Measurements from ENCODE around the gene FTCD.

The FTCD gene

DNA sequence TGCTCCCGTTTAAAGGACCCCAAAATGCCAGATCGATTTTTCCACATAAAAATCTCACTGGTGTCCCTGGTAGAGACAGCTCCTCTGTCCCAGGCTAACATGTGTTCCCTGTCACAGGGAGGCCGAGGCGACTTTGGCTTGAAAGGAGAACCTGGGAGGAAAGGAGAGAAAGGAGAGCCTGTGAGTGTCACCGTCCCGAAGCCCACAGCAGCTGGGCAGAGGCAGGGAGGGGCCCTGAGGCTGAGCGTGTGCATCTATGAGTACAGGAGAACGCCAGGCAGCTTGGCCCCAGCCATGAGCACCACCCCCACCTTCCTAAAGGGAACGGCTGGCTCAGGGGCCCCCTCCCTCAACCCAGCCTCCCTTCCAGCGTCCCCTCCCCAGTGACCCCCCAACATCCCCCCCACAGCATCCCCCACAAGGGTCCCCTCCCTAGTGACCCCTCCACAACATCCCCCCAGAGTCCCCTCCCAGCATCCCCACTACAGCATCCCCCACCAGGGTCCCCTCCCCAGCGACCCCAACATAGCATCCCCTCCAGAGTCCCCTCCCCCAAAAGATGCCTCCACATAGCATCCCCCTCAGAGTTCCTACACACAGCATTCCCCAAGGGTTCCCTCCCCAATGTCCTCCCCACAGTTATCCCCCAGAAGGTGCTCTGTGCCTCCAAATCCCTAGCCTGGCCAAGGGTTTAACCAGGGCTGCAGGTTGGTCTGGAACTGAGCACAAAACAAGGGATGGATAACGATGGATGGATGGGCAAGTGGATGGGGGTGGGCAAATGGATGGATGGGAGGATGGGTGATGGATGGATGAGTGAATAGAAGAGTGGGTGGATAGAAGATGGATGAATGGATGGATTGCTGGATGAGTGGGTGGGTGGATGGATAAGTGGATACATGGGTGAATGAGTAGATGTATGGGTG is 32.4 kb downstream of the FTCD start:
- DNase-seq: no peak

DNA sequence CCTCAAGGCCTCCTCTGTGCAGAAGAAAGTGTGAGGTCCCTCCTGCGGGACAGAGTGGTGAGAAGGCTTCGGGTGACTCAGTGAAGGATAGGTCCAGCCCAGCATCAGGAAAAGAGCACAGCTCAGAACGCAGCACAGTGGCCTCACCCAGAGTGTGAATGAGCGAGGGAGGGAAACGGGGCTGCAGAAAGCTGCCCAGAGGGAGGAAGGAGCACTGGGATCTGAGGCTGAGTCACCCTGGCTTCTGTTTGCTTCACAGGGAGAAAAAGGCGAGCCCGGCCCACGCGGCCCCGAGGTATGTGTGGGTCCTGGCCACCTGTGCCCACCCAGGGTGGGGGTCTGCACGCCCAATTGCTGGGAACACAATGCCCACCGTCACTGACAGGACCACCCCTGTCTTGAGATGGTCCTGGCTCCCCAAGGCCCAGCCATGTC is 33.1 kb downstream of the FTCD start:
- no peak for DNase-seq

DNA sequence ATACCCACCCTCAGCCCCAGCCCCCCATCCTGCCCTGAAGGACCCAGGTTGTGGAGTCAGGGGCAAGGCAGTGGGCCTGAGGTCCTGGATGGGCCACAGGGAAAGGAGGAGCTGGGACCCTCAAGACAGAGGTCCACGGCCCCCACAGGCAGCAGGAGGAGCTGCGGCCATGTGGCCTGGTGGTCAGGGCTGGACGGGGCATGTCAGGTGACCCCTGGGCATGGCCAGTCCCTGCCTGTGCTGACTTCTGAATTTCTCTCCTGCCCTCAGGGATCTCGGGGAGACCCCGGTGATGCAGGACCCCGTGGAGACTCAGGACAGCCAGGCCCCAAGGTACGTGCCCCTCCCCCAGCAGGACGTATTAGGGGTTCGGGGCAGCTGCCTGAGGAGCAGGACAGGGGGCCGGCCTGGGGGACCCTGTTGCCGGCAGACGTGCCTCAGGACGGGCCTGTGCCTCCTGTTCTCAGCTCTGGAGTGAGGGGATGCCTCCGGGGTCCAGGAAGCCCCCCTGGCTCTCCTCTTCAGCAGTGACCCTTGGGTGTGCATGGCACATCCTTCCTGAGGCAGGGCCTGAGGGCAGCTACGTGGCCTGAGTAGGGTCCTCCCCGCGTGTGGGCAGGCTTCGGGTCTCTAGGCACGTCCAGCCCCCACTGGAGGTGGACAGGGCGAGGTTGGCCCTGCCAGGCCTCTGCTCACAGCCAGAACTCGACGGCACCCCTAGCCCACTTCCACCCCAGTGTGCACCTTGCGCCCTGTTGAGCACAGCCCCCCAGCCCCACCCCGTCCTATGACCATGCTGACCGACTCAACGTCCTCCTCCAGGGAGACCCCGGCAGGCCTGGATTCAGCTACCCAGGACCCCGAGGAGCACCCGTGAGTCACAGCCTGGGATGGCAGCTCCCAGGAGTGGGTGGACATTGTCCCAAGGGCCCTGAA is 33.8 kb downstream of the FTCD start:
- no peak for DNase-seq

DNA sequence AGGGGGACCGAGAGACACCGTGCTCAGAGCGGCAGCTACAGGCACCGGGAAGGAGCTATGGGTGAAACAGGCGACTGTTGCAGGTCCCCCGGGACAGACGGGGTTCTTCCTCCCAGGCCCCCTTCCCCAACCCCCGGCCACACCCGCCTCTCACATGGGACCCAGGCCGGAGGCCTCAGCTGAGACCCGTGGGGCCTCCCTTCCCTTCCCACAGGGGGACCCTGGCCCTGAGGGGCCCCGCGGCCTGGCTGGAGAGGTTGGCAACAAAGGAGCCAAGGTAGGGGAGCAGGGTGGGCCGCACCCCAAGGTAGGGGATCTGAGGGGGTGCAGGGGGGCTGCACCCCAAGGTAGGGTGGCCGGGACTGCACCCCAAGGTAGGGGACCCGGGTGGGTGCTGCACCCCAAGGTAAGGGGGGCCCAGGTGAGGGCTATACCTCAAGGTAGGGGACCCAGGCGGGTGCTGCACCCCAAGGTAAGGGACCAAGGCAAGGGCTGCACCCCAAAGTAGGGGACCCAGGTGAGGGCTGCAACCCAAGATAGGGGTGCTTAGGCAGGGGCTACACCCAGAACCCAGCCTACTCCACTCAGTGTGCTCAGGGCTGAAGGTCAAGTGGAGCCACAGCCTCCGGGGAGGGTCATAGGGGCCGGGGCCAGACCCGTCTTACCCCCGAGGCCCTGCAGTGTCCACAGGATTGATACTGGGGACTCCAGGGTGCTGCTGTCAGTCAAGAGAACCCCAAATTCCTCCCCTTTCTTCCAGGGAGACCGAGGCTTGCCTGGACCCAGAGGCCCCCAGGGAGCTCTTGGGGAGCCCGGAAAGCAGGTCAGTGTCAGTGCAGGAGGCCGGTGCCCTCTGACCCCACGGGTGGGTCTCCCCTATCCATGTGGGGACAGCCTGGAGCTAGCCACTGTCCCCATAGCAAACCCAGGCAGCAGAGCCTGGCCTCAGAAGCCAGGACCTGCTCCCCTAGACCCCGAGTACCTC is 34.8 kb downstream of the FTCD start:
- no peak for DNase-seq

DNA sequence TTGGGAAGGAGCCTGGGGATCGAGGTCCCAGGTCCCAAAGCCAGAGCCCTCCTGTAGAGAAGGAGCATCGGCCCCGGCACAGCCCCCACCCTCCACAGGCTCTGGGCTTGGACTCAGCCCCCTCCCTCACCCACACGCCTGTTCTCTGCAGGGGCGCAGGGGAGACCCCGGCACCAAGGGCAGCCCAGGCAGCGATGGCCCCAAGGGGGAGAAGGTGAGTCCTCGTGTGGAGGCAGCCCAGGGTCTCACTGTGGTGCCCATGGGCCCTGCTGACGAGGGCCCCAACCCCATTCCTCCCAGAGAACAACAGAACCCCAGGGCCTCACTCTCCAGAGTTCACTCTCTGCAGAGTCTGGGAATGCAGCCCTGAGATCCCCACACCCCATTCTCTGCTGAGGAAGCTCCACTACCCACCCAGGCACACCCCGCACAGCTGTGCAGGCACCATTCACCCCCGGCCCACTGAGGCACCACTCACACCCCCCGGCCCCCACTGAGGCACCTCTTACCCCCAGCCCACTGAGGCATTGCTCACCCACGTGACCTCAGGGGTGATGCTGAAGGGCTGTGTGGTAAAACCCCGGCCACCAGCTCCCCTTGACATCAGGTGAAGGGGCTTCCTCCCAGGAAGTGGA is 35.6 kb downstream of the FTCD start:
- no peak for DNase-seq

DNA sequence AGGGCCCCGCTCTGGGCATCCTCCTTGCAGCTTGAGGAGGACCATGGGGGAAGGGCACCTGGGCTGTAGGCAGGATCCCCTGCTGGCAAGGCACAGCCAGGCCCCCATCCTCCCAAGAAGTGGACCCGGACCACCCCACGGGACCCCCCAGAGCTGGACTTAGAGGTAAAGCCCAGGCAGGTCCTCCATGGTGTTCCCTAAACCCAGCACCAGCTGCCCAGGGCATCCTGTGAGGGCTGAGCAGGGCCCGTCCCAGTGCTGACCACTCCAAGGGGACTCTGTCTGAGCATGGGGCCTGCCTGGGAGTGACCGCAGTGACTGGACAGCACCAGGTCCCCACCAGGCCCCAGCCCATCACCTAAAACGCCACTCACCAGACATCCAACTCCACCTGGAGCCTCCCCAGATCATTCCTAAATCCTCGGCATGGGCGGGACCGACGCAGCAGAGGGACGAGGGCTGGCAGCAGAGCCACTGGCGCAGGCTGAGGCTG is 36.2 kb downstream of the FTCD start:
- DNase-seq: no peak

DNA sequence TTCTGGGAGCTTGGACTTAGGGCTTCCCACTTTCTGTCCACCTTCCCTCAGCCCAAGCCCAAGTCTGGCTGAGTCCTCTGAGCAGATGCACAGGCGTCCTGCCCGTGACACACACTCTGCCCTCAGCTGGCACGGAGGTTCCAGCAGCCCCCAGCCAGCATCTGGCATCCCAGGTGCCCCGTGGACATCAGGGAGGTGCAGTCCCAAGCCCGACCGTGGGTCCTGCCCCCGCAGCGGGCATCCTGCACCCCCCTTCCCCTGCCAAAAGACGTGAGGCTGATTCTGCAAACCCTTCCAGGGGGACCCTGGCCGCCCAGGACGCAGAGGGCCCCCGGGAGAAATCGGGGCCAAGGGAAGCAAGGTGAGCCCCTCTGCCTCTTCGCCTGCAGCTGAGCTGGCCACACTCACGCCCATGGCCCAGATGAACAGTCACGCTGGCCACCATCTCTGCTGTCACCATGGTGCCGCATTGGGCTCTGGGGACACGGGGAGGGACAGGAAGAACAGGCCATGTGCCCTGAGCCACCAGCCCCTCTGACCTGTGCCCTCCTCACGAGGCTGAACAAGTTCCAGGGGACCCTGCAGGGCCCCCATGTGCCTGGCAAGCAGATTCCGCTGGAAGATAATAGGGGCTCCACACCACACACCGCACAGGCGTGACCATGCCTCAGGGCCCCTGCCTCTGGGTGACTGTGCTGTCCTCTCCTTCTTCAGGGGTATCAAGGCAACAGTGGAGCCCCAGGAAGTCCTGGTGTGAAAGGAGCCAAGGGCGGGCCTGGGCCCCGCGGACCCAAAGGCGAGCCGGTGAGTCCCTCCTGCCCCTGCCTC is 36.8 kb downstream of the FTCD start:
- no peak for DNase-seq

DNA sequence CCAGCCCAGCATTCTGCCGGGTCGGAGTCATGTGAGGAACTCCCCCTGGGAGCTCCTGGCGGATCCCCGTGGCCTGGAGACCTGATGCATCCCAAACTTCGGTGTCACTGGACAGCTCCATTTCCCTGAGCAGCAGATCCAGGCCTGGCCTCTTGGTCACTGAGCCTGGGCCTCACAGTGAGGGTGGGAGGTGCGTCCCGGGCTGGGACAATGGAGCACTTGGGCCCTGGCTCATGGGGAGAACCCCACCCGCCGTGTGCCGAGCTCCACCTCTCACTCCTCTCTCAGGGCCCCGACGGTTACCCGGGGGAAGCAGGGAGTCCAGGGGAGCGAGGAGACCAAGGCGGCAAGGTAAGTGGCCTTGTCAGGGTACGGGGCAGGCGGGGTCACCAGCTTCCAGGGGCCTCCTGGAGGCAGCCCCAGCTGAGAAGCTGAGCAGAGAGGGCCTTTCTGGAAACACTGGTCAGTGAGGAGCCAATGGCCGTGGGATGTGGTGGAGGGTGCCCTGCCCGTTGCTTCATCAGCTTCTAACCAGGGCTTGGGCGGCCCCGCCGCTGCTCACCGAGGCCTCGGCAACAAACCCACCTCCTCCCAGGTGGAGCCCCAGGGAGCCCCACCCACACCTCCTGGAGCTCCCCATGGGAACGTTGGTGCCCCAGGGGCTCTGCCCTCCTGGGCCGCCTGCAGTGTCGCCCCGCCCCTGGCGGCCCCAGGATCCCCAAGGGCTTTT is 37.6 kb downstream of the FTCD start:
- no peak for DNase-seq

DNA sequence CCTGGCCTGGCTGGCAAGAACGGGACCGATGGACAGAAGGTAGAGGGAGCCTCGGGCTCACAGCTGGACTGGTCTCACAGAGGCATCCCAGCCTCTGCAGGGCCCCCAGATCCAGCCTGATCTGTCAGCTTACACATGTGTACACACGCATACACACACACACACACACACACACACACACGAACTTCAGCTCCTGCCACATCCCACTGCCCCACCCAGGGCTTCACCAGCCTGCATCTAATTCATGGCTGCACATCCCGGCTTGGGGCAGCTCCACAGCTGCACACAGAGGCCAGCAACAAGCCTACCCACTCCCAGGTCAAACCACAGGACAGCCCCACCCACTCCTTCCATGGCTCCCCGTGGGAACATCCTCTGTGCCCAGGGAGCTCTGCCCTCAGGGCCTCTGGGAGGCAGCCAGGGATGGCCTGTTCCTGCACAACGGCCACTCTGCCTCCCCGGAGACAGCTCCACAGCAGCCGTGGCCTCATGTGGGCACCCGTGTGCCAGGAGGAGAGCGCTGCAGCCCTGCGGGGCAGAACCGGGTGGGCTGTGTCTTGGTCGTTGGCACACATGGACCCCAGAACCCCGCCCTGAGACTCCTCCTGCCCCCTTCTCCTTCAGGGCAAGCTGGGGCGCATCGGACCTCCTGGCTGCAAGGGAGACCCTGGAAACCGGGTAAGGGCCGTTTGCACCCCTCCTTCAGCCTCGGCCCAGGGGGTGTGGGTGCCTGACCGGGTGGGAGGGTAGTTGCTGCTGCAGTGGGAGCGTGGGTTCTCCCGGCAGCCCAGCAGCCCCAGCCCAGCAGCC is 38.4 kb downstream of the FTCD start:
- no peak for DNase-seq

DNA sequence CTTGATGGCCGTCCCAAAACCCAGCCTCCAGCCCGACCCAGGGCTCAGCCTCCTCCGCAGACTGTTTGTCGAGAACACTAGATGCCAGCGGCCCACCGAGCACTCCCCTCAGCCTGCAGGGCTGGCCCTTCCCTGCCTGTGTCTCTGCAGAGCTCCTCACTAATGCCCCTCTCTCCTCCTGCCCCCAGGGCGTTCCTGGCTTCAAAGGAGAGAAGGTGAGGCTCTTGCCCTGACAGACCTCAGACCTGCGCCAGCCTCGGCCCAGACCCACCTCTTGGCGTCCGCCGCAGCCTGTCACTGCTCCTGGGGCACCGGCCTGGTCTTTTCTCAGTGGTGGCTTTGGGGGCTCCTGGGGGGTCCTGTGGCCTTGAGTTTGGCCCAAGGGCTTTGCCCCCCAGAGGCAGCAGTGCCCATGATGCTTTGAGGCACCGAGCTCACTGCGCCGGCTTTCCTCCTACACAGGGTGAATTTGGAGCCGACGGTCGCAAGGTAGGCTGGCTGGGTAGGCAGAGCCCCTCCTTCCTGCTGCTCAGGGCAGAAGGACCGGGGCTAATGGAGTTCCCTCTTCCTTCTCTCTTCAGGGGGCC is 39.1 kb downstream of the FTCD start:
- DNase-seq: no peak

DNA sequence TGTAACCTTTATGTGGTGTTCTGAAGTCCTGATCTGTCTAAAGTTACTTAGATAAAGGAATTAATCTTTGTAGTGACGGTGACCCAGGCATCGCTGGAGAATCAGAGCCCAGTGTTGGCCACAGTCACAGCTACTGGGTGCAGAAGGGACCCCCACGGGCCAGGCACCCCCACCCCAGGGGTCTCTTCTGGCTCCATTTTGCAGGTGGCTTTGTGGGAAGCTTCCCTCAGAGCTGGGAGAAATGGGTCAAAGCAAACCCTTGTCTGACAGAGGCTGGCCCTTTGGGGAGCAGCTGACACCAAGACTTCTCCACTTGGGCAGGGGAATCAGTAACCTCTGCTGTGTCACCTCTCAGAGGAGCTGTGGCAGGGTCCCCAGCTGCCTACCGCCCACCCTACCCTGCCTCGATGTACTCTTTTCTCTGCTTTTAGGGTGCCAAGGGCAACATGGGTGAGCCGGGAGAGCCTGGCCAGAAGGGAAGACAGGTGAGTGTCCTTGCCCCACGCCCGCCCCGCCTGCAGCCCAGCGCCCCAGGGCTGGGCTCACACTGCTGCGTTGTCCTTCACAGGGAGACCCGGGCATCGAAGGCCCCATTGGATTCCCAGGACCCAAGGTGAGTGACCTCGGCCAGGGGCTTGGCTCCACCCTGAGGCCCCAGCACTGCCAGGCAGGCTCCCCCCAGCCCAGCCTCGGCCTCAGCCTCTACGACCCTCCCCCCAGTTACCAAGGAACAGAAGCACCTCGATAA is 39.8 kb downstream of the FTCD start:
- DNase-seq: no peak

DNA sequence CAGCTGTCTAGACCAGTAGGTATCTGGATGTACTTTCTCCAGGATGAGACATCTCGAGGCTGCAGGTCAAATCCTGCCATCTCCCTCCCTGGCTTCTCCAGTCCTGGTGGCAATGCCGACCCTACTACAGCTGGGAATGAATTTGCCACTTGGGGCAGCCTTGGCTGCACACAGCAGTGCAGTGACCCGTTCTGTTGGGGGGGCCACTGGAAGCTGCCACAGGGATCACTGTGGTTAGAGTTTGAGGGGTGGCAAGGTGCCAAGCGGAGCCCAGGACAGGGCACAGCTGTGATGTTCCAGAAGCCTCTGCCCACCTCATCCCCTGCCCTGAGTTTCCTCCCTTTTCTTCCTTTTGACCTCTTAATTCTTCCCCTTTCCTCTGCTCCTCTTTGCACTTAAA is 40.4 kb downstream of the FTCD start:
- DNase-seq: no peak

DNA sequence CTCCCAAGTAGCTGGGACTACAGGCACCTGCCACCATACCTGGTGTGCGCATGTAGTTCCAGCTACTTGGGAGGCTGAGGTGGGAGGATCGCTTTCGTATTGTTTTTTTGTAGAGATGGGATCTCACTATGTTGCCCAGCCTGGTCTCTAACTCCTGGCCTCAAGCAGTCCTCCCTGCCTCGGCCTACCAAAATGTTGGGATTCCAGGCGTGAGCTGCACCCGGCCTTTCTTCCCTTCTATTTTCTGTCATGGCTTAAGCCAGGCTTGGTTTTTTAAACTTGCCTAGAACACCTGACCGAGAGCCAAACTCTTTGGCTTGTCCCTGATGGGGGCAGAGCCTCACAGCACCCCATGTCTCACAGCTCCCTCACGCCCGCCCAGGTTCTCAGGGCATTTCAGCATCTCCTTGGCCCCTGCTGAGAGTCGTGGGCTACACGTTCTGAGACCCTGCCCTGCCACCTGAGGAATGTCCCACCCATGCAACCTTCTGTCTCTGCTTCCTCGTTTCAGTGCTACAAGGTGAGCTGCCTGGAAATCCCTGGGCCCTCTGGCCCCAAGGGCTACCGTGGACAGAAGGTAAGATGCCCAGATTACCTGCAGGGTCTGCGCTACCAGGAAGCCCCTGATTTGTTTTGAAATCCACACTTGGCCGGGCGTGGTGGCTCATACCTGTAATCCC is 41.7 kb downstream of the FTCD start:
- no peak for DNase-seq

DNA sequence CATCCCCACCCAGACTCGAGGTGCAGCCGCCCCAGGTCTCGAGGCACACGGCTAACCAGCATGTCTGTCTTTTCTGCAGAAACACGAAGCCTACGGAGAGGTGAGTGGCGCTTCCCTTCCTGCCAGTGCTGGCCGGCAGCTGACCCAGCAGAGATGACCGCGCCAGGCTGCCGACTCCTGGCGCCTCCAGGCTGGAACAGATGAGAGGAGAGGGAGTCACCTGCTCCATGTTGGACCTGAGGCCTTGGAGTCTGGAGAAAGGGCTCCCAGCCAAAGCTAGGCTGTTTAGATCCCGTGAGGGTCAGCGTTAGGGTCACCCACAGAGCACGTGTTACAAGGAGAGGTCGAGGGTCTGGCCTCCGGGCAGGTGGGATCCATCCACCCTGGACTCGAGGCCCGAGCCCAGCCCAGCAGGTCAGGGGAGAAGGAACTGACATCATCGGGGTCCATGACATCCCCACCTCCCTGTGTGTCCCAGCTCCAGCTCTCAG is 42.6 kb downstream of the FTCD start:
- no peak for DNase-seq

DNA sequence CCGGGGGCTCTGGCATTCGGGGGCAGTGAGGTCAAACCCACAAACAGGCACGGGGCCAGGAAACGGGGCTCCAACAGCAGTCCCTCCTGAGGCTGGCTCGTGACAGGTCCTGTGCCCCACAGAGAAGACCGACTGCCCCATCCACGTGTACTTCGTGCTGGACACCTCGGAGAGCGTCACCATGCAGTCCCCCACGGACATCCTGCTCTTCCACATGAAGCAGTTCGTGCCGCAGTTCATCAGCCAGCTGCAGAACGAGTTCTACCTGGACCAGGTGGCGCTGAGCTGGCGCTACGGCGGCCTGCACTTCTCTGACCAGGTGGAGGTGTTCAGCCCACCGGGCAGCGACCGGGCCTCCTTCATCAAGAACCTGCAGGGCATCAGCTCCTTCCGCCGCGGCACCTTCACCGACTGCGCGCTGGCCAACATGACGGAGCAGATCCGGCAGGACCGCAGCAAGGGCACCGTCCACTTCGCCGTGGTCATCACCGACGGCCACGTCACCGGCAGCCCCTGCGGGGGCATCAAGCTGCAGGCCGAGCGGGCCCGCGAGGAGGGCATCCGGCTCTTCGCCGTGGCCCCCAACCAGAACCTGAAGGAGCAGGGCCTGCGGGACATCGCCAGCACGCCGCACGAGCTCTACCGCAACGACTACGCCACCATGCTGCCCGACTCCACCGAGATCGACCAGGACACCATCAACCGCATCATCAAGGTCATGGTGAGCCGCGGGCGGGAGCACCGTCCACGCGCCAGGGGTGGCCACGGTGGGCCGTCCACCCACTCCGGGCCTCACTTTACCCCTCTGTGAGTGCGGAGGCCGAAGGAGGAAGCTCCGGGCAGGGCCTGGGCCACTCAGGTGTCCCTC is 43.3 kb downstream of the FTCD start:
- DNase-seq: no peak

DNA sequence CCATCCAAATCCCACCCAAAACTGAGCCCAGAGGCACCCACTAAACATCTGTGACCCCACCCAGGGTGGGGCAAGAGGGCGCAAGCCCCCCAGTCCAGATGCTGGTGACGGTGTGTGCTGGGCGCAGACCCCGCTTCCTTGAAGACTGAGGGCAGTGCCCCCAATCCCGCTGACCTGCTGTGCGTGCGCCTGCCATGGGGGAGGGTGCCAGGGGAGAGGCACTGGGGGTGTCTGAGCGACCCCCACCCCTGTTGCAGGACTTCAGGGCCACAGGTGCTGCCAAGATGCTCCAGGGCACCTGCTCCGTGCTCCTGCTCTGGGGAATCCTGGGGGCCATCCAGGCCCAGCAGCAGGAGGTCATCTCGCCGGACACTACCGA is 44.2 kb downstream of the FTCD start:
- no peak for DNase-seq

Measured in right kidney (tissue), 1 donor.